ENCODE data around the gene PRKCA. TPM values are rescaled to one million over a fixed set of nuclear protein-coding genes. Genes with fewer than 3 reads are reported as not detected.

PRKCA gene
- total RNA-seq, 1 donor from 2014 or later, result 5.6 TPM

DNA sequence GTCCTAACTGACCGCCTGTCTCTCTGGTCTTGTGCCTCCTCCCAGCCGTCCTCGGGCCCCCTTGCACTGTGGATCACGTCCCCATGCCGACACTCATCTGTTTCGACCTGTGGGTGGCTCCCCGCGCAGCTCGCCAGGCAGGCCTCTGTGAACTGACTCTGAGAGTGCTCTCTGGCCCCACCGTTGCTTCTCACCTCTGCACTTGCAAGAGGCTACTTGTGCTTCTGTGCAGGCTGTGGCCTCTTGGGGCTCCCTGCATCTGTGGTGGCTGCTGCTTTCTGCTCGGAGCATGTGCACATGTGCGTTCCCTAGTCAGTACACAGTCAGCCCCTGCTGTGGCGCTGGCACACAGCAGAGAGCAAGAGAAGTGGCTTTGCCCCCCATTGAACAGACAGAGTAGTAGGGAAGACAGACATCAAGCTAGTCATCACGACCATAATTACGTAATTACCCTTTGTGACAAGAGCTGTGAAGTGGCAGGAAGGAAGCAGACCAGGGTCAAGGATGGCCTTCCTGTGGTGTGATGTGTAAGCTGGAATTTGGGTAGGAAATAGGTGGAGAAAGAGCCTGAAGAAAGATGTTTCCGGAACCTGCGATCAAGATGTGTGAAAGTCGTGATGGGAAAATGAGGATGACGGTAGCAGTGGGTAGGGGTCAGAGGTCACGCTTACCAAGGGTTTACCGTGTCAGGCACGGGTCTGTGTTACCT is 276.5 kb downstream of the PRKCA start:
- Histone ChIP-seq H3K9me3 (replicated peaks) (no peaks in the 10 kb centered on the region), H3K27ac (replicated peaks) (no peak overlapping the region), H3K27me3 (ENCODE audit: low read depth) (no peaks in the 10 kb centered on the region), H3K4me3 (no peak overlapping the region), H3K36me3 (no peaks in the 10 kb centered on the region), H3K4me1 (peaks cover 28% of the 10 kb centered on the region)
- DNase-seq, result no peak
- TF ChIP-seq, protein P1, sequence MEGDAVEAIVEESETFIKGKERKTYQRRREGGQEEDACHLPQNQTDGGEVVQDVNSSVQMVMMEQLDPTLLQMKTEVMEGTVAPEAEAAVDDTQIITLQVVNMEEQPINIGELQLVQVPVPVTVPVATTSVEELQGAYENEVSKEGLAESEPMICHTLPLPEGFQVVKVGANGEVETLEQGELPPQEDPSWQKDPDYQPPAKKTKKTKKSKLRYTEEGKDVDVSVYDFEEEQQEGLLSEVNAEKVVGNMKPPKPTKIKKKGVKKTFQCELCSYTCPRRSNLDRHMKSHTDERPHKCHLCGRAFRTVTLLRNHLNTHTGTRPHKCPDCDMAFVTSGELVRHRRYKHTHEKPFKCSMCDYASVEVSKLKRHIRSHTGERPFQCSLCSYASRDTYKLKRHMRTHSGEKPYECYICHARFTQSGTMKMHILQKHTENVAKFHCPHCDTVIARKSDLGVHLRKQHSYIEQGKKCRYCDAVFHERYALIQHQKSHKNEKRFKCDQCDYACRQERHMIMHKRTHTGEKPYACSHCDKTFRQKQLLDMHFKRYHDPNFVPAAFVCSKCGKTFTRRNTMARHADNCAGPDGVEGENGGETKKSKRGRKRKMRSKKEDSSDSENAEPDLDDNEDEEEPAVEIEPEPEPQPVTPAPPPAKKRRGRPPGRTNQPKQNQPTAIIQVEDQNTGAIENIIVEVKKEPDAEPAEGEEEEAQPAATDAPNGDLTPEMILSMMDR (IDR thresholded peaks at IDR 0.05; ENCODE audit: borderline replicate concordance), result no peak
- intact Hi-C loops (cut with micrococcal nuclease), result no loop called here

DNA sequence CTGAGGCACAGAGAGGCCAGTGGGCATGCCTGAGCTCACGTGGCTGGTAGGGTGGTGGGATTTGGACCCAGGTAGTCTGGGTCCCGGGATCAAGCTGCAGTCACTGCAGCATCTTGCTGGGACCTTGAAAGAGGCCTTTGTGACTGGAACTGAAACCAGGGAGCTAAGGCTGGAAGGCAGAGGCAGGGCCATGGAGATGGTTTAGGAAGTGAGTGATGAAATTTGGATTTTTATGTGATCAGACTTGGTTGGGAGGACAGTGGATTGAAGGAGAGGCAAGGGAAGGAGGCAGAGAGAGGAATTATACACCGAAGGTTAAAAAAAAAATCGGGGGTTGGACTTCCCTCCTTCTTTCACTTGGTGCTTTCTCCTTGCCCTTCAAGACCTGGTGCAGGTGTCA is 277.1 kb downstream of the PRKCA start:
- Histone ChIP-seq H3K4me1 (peaks cover 28% of the 10 kb centered on the region), H3K36me3 (no peaks in the 10 kb centered on the region), H3K27me3 (ENCODE audit: low read depth) (no peaks in the 10 kb centered on the region), H3K9me3 (replicated peaks) (no peaks in the 10 kb centered on the region), H3K27ac (replicated peaks) (peak overlapping the region; percentile 59), H3K4me3 (no peak overlapping the region)
- TF ChIP-seq, protein P1 (IDR thresholded peaks at IDR 0.05; ENCODE audit: borderline replicate concordance), result no peak
- no peak for DNase-seq
- intact Hi-C loops (cut with micrococcal nuclease), result no loop called here

DNA sequence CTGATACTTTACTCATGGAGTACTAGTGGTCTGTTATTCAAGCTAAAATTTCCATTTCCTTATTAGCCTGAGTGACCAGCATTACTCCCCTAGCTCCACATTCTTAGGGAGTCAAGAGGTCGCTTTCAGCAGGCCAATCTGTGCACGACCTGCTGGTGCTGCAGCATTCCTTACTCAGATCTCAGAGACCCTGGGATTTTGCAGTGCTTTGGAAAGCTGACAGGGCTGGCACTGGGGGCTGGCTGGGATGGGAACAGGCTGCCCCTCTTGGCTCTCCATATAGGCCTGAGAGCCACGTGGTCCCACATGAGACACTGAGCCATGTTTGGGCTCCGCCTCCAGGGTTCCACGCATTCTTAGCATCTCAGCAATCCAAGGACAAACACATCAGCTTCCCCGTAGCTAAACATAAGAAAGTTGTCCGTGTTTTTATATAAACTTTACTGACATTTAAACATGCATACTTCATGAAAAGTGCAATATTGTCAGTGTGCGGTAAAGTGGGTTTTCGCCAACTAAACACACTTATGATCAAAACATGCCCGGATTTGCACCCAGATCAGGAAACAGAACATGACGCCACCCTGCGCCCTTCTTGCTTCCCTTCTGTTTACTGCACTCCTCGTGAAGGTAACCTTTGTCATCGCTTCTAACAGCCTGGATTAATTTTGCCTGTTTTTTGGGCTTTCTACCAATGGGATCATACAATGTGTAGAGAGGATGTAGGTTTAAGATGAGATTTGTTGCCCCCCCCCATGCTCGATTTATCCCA is 278.0 kb downstream of the PRKCA start:
- intact Hi-C loops (cut with micrococcal nuclease), result no loop called here
- TF ChIP-seq, protein P1 (IDR thresholded peaks at IDR 0.05; ENCODE audit: borderline replicate concordance), result no peak
- DNase-seq, result peak; percentile 26

DNA sequence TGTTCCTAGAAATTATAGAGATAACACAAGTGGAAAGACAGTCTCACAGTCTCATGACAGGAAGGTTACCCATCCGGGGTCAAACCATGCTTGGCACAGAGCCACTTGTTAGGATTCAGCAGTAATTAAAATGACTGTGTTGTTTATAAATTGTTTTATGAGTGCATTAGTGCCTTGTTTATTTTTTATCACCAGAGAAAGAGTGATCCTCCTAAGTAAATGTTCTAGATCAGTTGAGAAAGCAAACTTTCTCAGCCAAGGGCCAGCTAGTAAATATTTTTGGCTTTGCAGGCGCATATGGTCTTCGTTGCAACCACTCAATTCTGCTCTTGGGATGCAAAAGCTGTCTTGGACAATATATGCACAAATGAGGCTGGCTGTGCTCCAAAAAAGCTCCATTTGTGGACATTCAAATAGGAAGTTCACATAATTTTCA is 278.6 kb downstream of the PRKCA start:
- Histone ChIP-seq H3K4me3 (no peak overlapping the region), H3K9me3 (replicated peaks) (no peaks in the 10 kb centered on the region), H3K36me3 (no peaks in the 10 kb centered on the region), H3K4me1 (peaks cover 28% of the 10 kb centered on the region), H3K27ac (replicated peaks) (peak overlapping the region; percentile 59), H3K27me3 (ENCODE audit: low read depth) (no peaks in the 10 kb centered on the region)
- intact Hi-C loops (cut with micrococcal nuclease), result no loop called here
- TF ChIP-seq, protein P1 (IDR thresholded peaks at IDR 0.05; ENCODE audit: borderline replicate concordance), result no peak
- no peak for DNase-seq

More for the DNA sequence above, 278.0 kb downstream of the PRKCA start:
- Histone ChIP-seq H3K27ac (replicated peaks) (peak overlapping the region; percentile 59), H3K9me3 (replicated peaks) (no peaks in the 10 kb centered on the region), H3K4me3 (peak overlapping the region; percentile 20), H3K27me3 (ENCODE audit: low read depth) (no peaks in the 10 kb centered on the region), H3K36me3 (no peaks in the 10 kb centered on the region), H3K4me1 (peaks cover 28% of the 10 kb centered on the region)

DNA sequence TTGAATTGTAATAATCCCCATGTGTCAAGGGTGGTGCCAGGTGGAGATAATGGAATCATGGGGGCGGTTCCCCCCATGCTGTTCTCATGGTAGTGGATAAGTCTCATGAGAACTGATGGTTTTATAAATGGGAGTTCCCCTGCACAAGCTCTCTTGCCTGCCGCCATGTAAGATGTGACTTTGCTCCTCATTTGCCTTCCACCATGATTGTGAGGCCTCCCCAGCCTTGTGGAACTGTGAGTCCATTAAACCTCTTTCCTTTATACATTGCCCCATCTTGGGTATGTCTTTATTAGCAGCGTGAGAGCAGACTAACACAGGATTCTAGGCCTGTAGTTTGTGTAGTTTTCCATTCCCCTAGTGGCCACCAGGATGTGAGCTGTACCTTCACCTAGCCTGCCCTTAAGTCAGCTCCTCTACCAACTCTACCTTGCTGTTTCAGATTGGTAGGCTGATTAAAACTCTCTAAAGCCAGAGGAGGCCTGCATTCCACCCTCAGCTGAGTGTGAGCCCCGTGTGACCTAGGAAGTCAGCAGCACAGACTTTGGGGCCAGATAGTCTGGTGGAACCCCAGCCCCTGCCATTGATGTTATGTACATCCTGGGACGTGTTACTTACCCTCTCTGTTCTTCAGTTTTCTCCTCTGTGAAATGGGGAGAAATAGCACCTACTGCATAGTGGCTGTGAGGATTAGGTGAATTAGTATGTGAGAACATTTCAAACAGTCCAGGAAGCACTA is 280.1 kb downstream of the PRKCA start:
- H3K36me3 ChIP-seq, result no peaks in the 10 kb centered on the region
- H3K4me3 ChIP-seq, result no peak overlapping the region
- H3K27ac ChIP-seq (replicated peaks), result no peak overlapping the region
- no peaks in the 10 kb centered on the region for H3K27me3 ChIP-seq (ENCODE audit: low read depth)
- H3K4me1 ChIP-seq, result peaks cover 28% of the 10 kb centered on the region
- H3K9me3 ChIP-seq (replicated peaks), result no peaks in the 10 kb centered on the region
- TF ChIP-seq, protein P1 (IDR thresholded peaks at IDR 0.05; ENCODE audit: borderline replicate concordance), result no peak
- intact Hi-C loops (cut with micrococcal nuclease), result no loop called here
- DNase-seq, result no peak
